ENCODE results near the gene POLR2H. TPM values are rescaled to one million over a fixed set of nuclear protein-coding genes. Genes with fewer than 3 reads are reported as not detected.
"Not testable (repeated sequence)": the region's sequence is repeated elsewhere in the genome, so short reads cannot be mapped to it uniquely, and the experiment has no call there.

Gene POLR2H
- total RNA-seq, 1 experiment from 2014 or later, result 138 TPM

GRCh38 chr3:184335661-184336546 lies 25.6 kb upstream of the POLR2H start:
- DNase-seq (ENCODE audit: low spot score), result peak; percentile 74

- peak; percentile 54 for DNase-seq (ENCODE audit: low spot score)
Measured at GRCh38 chr3:184336547-184337398, 24.7 kb upstream of the POLR2H start.

- DNase-seq (ENCODE audit: low spot score), result no peak
Measured at GRCh38 chr3:184337399-184337714, 24.2 kb upstream of the POLR2H start, which contains the start of gene FAM131A. FAM131A (plus strand) TSS chr3:184337600; CDS start chr3:184337631, 31 bp downstream.

GRCh38 chr3:184337981-184338380 lies 23.5 kb upstream of the POLR2H start:
- no peak for DNase-seq (ENCODE audit: low spot score)

- DNase-seq (ENCODE audit: low spot score), result no peak
Measured at GRCh38 chr3:184338511-184338945, 23.0 kb upstream of the POLR2H start.

- DNase-seq (ENCODE audit: low spot score), result no peak
Measured at GRCh38 chr3:184339001-184339400, 22.5 kb upstream of the POLR2H start.

- not testable (repeated sequence) for DNase-seq (ENCODE audit: low spot score)
Measured at GRCh38 chr3:184339451-184340135, 21.9 kb upstream of the POLR2H start.

- DNase-seq (ENCODE audit: low spot score), result peak; percentile 92
Measured at GRCh38 chr3:184341925-184342324, 19.6 kb upstream of the POLR2H start.

- no peak for DNase-seq (ENCODE audit: low spot score)
Measured at GRCh38 chr3:184343200-184343876, 18.2 kb upstream of the POLR2H start.

- no peak for DNase-seq (ENCODE audit: low spot score)
Measured at GRCh38 chr3:184344579-184345316, 16.8 kb upstream of the POLR2H start.

- DNase-seq (ENCODE audit: low spot score), result peak; percentile 92
Measured at GRCh38 chr3:184345317-184346144, 16.0 kb upstream of the POLR2H start.

GRCh38 chr3:184346480-184347190 lies 14.9 kb upstream of the POLR2H start:
- no peak for DNase-seq (ENCODE audit: low spot score)

- DNase-seq (ENCODE audit: low spot score), result no peak
Measured at GRCh38 chr3:184347321-184348056, 14.0 kb upstream of the POLR2H start.

GRCh38 chr3:184348057-184348382 lies 13.5 kb upstream of the POLR2H start:
- DNase-seq (ENCODE audit: low spot score), result no peak

GRCh38 chr3:184349563-184350470 lies 11.7 kb upstream of the POLR2H start:
- no peak for DNase-seq (ENCODE audit: low spot score)

GRCh38 chr3:184350618-184351017 lies 10.9 kb upstream of the POLR2H start:
- DNase-seq (ENCODE audit: low spot score), result no peak

- no peak for DNase-seq (ENCODE audit: low spot score)
Measured at GRCh38 chr3:184351511-184352148, 9.9 kb upstream of the POLR2H start.
